Thyroid gland (tissue), 4 donors: ENCODE measurements around the gene SPAAR. TPM values are rescaled to one million over a fixed set of nuclear protein-coding genes. Genes with fewer than 3 reads are reported as not detected.

Source experiments
- DNase-seq, 2 donors: peaks; one replicate each; pipeline ENCODE4 v3.0.0-alpha.2; 2019
- H3K27ac ChIP-seq, 3 donors: fragments of 200-600 bp; sonication (generic); 1 replicate in 2 of 3; 2 replicates in 1 of 3; pipeline ENCODE4 v1.5.1; 2016 to 2019; ENCODE audit warnings: mild to moderate bottlenecking in 1 of 3, moderate library complexity in 1 of 3
- H3K27me3 ChIP-seq: fragments of 200-600 bp; sonication (generic); one replicate; pipeline ENCODE4 v1.5.1; 2019
- H3K36me3 ChIP-seq, 2 donors: fragments of 200-600 bp; sonication (generic); one replicate each; pipeline ENCODE4 v1.5.1; 2016 to 2019
- H3K4me1 ChIP-seq, 2 donors: fragments of 200-600 bp; sonication (generic); one replicate each; pipeline ENCODE4 v1.5.1; 2017 to 2019
- H3K4me3 ChIP-seq, 3 donors: fragments of 200-600 bp; sonication (generic); replicated peaks in 1 of 3; 1 replicate in 2 of 3; 2 replicates in 1 of 3; pipeline ENCODE4 v1.5.1; 2016; ENCODE audit warnings: mild to moderate bottlenecking in 1 of 3
- H3K9me3 ChIP-seq: fragments of 200-600 bp; sonication (generic); one replicate; pipeline ENCODE4 v1.5.1; 2017
- POLR2A ChIP-seq, 2 donors: fragments of 450-650 bp; IDR thresholded peaks; one replicate each; pipeline ENCODE4 v1.6.1; 2017; ENCODE audit warnings: antibody characterized with exemption in 2 of 2, mild to moderate bottlenecking in 2 of 2, moderate library complexity in 1 of 2
- WGBS, 2 donors: methylation state at CpG; one replicate each; pipeline ENCODE4 v1.1.5; 2017; 5-methylcytosine and 5-hydroxymethylcytosine counted together
- intact Hi-C: fragments of 100-400 bp; cut with DNase I; formaldehyde crosslinking; loops from one replicate; pipeline ENCODE4 v1.15.1; 2023
- total RNA-seq, 4 donors: library from RNA; depleted of rRNA; stranded (reverse); fragments of >200 nt; gene quantifications; one replicate each; pipeline ENCODE4 v1.2.3, GENCODE V29; 2016
- TF ChIP-seq, protein P1 (sequence below), 6 experiments: fragments of 200-600 bp in 3 of 6; fragments of 450-650 bp in 3 of 6; sonication (generic) in 3 of 6; IDR thresholded peaks; one replicate each; pipeline ENCODE4 v1.5.1; 2016 to 2019; ENCODE audit warnings: antibody characterized with exemption in 6 of 6, mild to moderate bottlenecking in 2 of 6, inconsistent platforms in 1 of 6, moderate library complexity in 1 of 6

Gene SPAAR
- total RNA-seq, 4 donors from 2014 or later = 2.1 to 8.1 (median 3.6) TPM

DNA sequence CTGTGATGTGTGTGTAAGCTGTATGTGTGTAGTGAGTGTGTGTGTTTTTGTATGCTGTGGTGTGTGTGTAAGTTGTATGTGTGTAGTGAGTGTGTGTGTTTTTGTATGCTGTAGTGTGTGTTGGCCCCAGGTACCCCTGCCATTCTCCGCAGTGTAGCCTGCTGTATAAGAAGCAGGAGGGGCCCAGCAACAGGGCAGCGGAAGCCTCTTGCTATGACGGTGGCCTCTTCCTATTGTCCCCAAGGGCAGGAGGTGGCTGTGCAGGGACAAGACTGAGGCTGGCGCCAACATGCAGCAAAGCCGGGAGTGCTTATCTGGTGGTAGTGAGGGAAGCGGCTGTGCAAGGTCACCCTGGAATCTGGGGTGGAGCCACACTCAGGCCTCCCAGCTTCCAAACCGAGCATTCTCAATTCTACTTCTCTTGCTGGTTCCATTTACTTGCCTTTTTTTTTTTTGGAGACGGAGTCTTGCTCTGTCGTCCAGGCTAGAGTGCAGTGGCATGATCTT, 5.1 kb downstream of the SPAAR start:
- peak overlapping the region; percentile 23 to 59 (median 28) for H3K27ac ChIP-seq
- intact Hi-C loops = no loop called here

DNA sequence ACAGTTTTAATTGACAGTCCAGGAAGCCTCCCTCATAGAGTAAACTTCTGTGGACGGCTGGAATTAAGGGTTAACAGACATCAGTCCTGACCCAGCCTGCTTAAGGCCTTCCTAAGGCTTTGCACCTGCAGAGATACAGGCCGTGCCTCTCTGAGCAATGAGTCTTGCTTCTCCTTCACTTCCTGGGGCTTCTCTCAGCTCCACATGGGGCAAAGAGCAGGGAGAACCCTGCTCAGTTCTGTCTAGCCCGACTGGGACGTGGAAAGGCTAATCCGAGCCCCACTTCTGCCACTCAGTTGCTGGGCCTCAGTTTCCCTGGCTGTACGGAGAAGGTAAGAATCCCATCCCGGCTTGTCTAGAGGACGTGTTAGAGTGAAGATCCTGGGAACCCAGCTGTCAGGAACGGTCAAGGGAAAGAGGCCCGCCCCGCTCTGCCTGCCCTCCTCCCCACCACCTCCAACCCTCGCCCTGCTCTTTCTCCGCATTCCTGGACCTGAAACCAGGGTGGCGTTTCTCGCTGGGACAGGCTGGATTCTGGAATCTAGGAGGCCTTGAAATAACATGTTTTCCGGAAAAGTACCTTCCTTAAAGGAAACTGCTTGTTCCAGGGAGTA, 6.5 kb downstream of the SPAAR start:
- Histone ChIP-seq H3K36me3 (no peaks in the 10 kb centered on the region), H3K27me3 (no peaks in the 10 kb centered on the region), H3K4me3 (no peak overlapping the region), H3K9me3 (no peaks in the 10 kb centered on the region), H3K27ac (peak overlapping the region in 2 of 3 donors; percentile 24), H3K4me1 (peaks cover 11 to 42% of the 10 kb centered on the region in 2 donors)
- TF ChIP-seq, protein P1, sequence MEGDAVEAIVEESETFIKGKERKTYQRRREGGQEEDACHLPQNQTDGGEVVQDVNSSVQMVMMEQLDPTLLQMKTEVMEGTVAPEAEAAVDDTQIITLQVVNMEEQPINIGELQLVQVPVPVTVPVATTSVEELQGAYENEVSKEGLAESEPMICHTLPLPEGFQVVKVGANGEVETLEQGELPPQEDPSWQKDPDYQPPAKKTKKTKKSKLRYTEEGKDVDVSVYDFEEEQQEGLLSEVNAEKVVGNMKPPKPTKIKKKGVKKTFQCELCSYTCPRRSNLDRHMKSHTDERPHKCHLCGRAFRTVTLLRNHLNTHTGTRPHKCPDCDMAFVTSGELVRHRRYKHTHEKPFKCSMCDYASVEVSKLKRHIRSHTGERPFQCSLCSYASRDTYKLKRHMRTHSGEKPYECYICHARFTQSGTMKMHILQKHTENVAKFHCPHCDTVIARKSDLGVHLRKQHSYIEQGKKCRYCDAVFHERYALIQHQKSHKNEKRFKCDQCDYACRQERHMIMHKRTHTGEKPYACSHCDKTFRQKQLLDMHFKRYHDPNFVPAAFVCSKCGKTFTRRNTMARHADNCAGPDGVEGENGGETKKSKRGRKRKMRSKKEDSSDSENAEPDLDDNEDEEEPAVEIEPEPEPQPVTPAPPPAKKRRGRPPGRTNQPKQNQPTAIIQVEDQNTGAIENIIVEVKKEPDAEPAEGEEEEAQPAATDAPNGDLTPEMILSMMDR (IDR thresholded peaks at IDR 0.05) = no peak
- TF ChIP-seq POLR2A (IDR thresholded peaks at IDR 0.05) = no peak
- intact Hi-C loops = no loop called here
- no peak for DNase-seq
- 87 to 89% methylated on average over 16 of the region's 16 CpGs for WGBS, 2 donors

More for the DNA sequence above, 5.1 kb downstream of the SPAAR start:
- Histone ChIP-seq H3K4me1 (peaks cover 13 to 48% of the 10 kb centered on the region in 2 donors), H3K36me3 (no peaks in the 10 kb centered on the region), H3K27me3 (no peaks in the 10 kb centered on the region), H3K4me3 (no peak overlapping the region), H3K9me3 (no peaks in the 10 kb centered on the region)
- TF ChIP-seq POLR2A (IDR thresholded peaks at IDR 0.05) = peak in 1 of 2 donors; percentile 22
- TF ChIP-seq, protein P1 (IDR thresholded peaks at IDR 0.05) = no peak
- DNase-seq = peak; percentile 55 to 71
- WGBS, 2 donors = 35 to 46% methylated on average over 9 of the region's 9 CpGs

DNA sequence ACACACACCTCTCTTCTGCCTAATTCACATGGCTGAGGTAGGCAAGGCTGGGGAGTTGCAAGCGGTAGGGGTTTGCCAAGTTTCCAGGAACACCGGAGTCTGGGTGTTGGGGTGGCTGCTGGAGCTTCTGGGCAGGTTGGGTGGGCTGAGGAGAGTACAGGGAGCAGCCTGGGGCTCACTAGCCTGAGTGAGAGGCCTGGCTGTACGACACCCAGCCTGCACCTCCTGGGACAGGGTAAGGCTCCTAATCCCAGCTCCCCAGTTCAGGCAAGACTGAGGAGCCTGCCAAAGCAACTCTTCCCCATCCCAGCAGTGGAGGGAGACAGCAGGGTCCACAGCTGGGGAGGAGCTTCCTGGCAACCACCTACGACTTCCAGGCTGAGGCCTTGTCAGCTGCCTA, 8.0 kb downstream of the SPAAR start:
- H3K9me3 ChIP-seq = no peaks in the 10 kb centered on the region
- no peak for DNase-seq
- TF ChIP-seq POLR2A (IDR thresholded peaks at IDR 0.05) = no peak
- TF ChIP-seq, protein P1 (IDR thresholded peaks at IDR 0.05) = no peak
- peak overlapping the region in 2 of 3 donors; percentile 40 to 49 for H3K27ac ChIP-seq
- peaks cover 11 to 41% of the 10 kb centered on the region in 2 donors for H3K4me1 ChIP-seq
- 81 to 96% methylated on average over 2 to 3 of the region's 4 CpGs for WGBS, 2 donors
- intact Hi-C loops = no loop called here
- H3K27me3 ChIP-seq = no peaks in the 10 kb centered on the region
- no peak overlapping the region for H3K4me3 ChIP-seq
- H3K36me3 ChIP-seq = no peaks in the 10 kb centered on the region

DNA sequence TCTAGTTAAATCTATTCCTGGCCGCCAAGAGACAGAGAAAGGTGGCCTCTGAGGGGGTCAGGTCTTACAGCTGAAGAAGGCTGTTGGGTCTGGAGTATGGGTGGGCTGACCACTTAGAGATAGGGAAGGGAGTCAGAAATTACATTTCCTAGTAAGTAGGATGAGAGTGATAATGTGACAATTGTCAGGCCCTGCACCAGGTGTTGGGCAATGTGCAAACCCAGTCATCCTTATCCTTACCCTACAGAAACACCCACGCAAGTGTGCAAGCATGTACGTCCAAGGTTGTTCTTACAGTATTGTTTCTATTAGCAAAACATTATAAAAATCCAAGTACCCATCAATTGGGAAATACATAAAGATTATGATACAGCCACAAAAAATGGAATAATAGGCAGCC, 9.5 kb downstream of the SPAAR start:
- H3K9me3 ChIP-seq = no peaks in the 10 kb centered on the region
- intact Hi-C loops = no loop called here
- TF ChIP-seq, protein P1 (IDR thresholded peaks at IDR 0.05) = no peak
- WGBS, 2 donors = 95 to 96% methylated on average over 3 of the region's 3 CpGs
- H3K27me3 ChIP-seq = no peaks in the 10 kb centered on the region
- peaks cover 13 to 45% of the 10 kb centered on the region in 2 donors for H3K4me1 ChIP-seq
- peak overlapping the region in 2 of 3 donors; percentile 30 to 51 for H3K27ac ChIP-seq
- DNase-seq = no peak
- H3K4me3 ChIP-seq = no peak overlapping the region
- no peaks in the 10 kb centered on the region for H3K36me3 ChIP-seq

DNA sequence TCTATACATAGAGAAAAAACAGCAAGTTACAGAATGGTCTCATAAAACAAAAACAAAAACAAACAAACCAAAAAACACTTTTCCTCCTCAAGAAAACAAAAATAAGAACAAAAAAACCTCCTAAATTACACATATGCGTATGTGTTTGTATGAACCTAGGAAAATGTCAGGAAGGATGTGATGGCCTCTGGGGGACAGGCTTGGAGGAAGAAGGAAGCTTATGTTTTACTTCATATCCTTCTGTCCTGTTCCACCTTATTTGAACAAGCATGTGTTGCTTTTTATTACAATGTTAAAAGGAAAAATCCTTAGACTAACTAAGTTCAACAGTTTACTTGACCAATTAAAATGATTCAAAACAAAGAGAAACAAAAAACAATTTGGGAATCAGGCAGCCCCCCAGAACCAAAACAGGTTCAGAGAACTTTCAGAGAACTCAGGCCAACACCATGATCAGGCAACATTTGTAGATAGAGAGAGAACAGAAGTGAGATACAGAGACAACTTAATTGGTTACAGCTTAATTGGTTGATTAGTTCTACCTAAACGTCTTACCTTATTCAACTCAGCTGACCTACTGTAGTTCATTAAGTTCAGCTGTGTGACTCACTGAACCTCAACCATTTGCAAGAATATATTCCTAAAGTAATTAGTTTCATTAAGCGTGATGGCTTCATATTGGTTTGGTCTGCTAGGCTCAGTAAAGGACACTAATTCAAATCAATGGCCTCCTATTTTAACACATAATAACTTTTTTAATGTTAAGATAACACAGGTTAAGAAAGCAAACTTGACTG, 10.1 kb downstream of the SPAAR start:
- Histone ChIP-seq H3K27ac (peak overlapping the region; percentile 15 to 79 (median 51)), H3K36me3 (no peaks in the 10 kb centered on the region), H3K4me3 (no peak overlapping the region), H3K27me3 (no peaks in the 10 kb centered on the region), H3K9me3 (no peaks in the 10 kb centered on the region), H3K4me1 (peaks cover 19 to 49% of the 10 kb centered on the region in 2 donors)
- no peak for DNase-seq
- WGBS, 2 donors = 78 to 81% methylated on average over 3 of the region's 3 CpGs
- TF ChIP-seq, protein P1 (IDR thresholded peaks at IDR 0.05) = no peak
- TF ChIP-seq POLR2A (IDR thresholded peaks at IDR 0.05) = no peak
- intact Hi-C loops = no loop called here
